Measurements from ENCODE around the gene PRICKLE3.
"Not testable (repeated sequence)": the region's sequence is repeated elsewhere in the genome, so short reads cannot be mapped to it uniquely, and the experiment has no call there.

- not testable (repeated sequence) for TF ChIP-seq CTCF, POLR2A (IDR thresholded peaks at IDR 0.05)
Measured at GRCh38 chrX:49127742-49128258, 58.4 kb downstream of the PRICKLE3 start.

Measured in testis (tissue), 2 donors.